H9 (cell line): Measurements from ENCODE around the gene PRPF40A. TPM values are rescaled to one million over a fixed set of nuclear protein-coding genes. Genes with fewer than 3 reads are reported as not detected.

ENCODE experiments used
- DNase-seq: peaks from one replicate; pipeline ENCODE4 v3.0.0-alpha.2; 2017
- H2AFZ ChIP-seq: one replicate; pipeline ENCODE4 v1.6.1; 2013; ENCODE audit warnings: mild to moderate bottlenecking, low read length, control low read depth, moderate library complexity
- H2AK5ac ChIP-seq: 2 replicates; pipeline ENCODE4 v1.6.1; 2013; ENCODE audit warnings: low read length, control low read depth, mixed read lengths; ENCODE audit not compliant: insufficient read length
- H2BK120ac ChIP-seq: one replicate; pipeline ENCODE4 v1.6.1; 2013; ENCODE audit warnings: low read depth, mild to moderate bottlenecking, low read length, control low read depth, inconsistent platforms; ENCODE audit not compliant: poor library complexity, severe bottlenecking
- H2BK12ac ChIP-seq: 2 replicates; pipeline ENCODE4 v1.6.1; 2013; ENCODE audit warnings: low read length, control low read depth, mixed read lengths, low read depth; ENCODE audit not compliant: insufficient read length
- H2BK15ac ChIP-seq: 2 replicates; pipeline ENCODE4 v1.6.1; 2013; ENCODE audit warnings: low read depth, low read length, control low read depth
- H2BK20ac ChIP-seq: one replicate; pipeline ENCODE4 v1.6.1; 2013; ENCODE audit warnings: low read depth, mild to moderate bottlenecking, low read length, control low read depth, inconsistent platforms; ENCODE audit not compliant: poor library complexity, severe bottlenecking
- H2BK5ac ChIP-seq: 2 replicates; pipeline ENCODE4 v1.6.1; 2013; ENCODE audit warnings: low read length, control low read depth, mixed read lengths; ENCODE audit not compliant: insufficient read length
- H3K14ac ChIP-seq: 2 replicates; pipeline ENCODE4 v1.6.1; 2013; ENCODE audit warnings: low read length, control low read depth; ENCODE audit not compliant: insufficient read depth
- H3K18ac ChIP-seq: 2 replicates; pipeline ENCODE4 v1.6.1; 2013; ENCODE audit warnings: low read depth, mild to moderate bottlenecking, mixed read lengths, low read length, control low read depth; ENCODE audit not compliant: insufficient read length
- H3K23ac ChIP-seq: 2 replicates; pipeline ENCODE4 v1.6.1; 2013; ENCODE audit warnings: low read length, control low read depth, mixed read lengths, low read depth; ENCODE audit not compliant: insufficient read length
- H3K23me2 ChIP-seq: 2 replicates; pipeline ENCODE4 v1.6.1; 2013; ENCODE audit warnings: low read depth, mild to moderate bottlenecking, mixed read lengths, low read length, control low read depth; ENCODE audit not compliant: insufficient read length, poor library complexity, severe bottlenecking
- H3K27ac ChIP-seq: 2 replicates; pipeline ENCODE4 v1.5.1; 2013; ENCODE audit warnings: low read length, control low read depth, mixed read lengths, low read depth; ENCODE audit not compliant: insufficient read length
- H3K27me3 ChIP-seq: 2 replicates; pipeline ENCODE4 v1.6.1; 2013; ENCODE audit warnings: low read length, control low read depth, inconsistent platforms; ENCODE audit not compliant: insufficient read depth
- H3K4ac ChIP-seq: 2 replicates; pipeline ENCODE4 v1.6.1; 2013; ENCODE audit warnings: low read depth, mild to moderate bottlenecking, control low read depth, inconsistent platforms, low read length, moderate library complexity
- H3K4me1 ChIP-seq: 2 replicates; pipeline ENCODE4 v1.6.1; 2013; ENCODE audit warnings: low read length, control low read depth, inconsistent platforms; ENCODE audit not compliant: insufficient read depth
- H3K4me2 ChIP-seq: 2 replicates; pipeline ENCODE4 v1.6.1; 2013; ENCODE audit warnings: low read length, control low read depth, mixed read lengths; ENCODE audit not compliant: insufficient read length, insufficient read depth
- H3K56ac ChIP-seq: 2 replicates; pipeline ENCODE4 v1.6.1; 2013; ENCODE audit warnings: low read depth, mild to moderate bottlenecking, mixed read lengths, low read length, control low read depth; ENCODE audit not compliant: insufficient read length
- H3K79me1 ChIP-seq: 2 replicates; pipeline ENCODE4 v1.6.1; 2013; ENCODE audit warnings: low read depth, mild to moderate bottlenecking, moderate library complexity, low read length, control low read depth, inconsistent platforms; ENCODE audit not compliant: insufficient read depth, poor library complexity, severe bottlenecking
- H3K79me2 ChIP-seq: 2 replicates; pipeline ENCODE4 v1.6.1; 2013; ENCODE audit warnings: low read length, control low read depth, inconsistent platforms; ENCODE audit not compliant: insufficient read depth
- H3K9ac ChIP-seq: 2 replicates; pipeline ENCODE4 v1.6.1; 2013; ENCODE audit warnings: low read length, control low read depth, mixed read lengths; ENCODE audit not compliant: insufficient read length; ENCODE audit errors: extremely low read depth
- H3K9me3 ChIP-seq: one replicate; pipeline ENCODE4 v1.6.1; 2013; ENCODE audit warnings: low read depth, low read length, inconsistent platforms; ENCODE audit not compliant: control insufficient read depth
- H3T11ph ChIP-seq: one replicate; pipeline ENCODE4 v1.6.1; 2013; ENCODE audit warnings: mild to moderate bottlenecking, low read length, control low read depth, inconsistent platforms
- H4K20me1 ChIP-seq: one replicate; pipeline ENCODE4 v1.6.1; 2013; ENCODE audit not compliant: control insufficient read depth, insufficient read length, insufficient read depth
- H4K5ac ChIP-seq: 2 replicates; pipeline ENCODE4 v1.6.1; 2013; ENCODE audit warnings: low read depth, mild to moderate bottlenecking, mixed read lengths, low read length, control low read depth; ENCODE audit not compliant: insufficient read length
- H4K8ac ChIP-seq: replicated peaks from 2 replicates; pipeline ENCODE4 v1.6.1; 2013; ENCODE audit warnings: low read length, control low read depth, mixed read lengths, low read depth; ENCODE audit not compliant: insufficient read length
- H4K91ac ChIP-seq: 2 replicates; pipeline ENCODE4 v1.6.1; 2013; ENCODE audit warnings: low read depth, mild to moderate bottlenecking, moderate library complexity, mixed read lengths, low read length, control low read depth; ENCODE audit not compliant: insufficient read length
- H3K27ac Mint-ChIP-seq, 3 experiments: 2 replicates in 2 of 3; 3 replicates in 1 of 3; pipeline ENCODE4 v1.8.0; 2020 to 2021; ENCODE audit warnings: mixed read lengths in 3 of 3, mild to moderate bottlenecking in 1 of 3, moderate library complexity in 1 of 3
- H3K27me3 Mint-ChIP-seq: 2 replicates; pipeline ENCODE4 v1.8.0; 2021; ENCODE audit warnings: low read depth, mild to moderate bottlenecking, moderate library complexity, mixed read lengths
- H3K36me3 Mint-ChIP-seq, 3 experiments: 2 replicates in 2 of 3; 3 replicates in 1 of 3; pipeline ENCODE4 v1.8.0; 2020 to 2021; ENCODE audit warnings: low read depth in 3 of 3, mixed read lengths in 3 of 3; ENCODE audit not compliant: insufficient read depth in 1 of 3
- H3K4me1 Mint-ChIP-seq, 2 experiments: 2 replicates each; pipeline ENCODE4 v1.8.0; 2020; ENCODE audit warnings: mixed read lengths in 2 of 2
- H3K4me3 Mint-ChIP-seq, 2 experiments: 2 replicates in 1 of 2; 3 replicates in 1 of 2; pipeline ENCODE4 v1.8.0; 2020 to 2021; ENCODE audit warnings: mild to moderate bottlenecking in 2 of 2, mixed read lengths in 2 of 2, moderate library complexity in 1 of 2
- H3K9me3 Mint-ChIP-seq, 2 experiments: 2 replicates in 1 of 2; 3 replicates in 1 of 2; pipeline ENCODE4 v1.8.0; 2020; ENCODE audit warnings: mild to moderate bottlenecking in 2 of 2, mixed read lengths in 2 of 2, moderate library complexity in 1 of 2
- CTCF ChIP-seq: fragments of 200-600 bp; sonication (generic); conservative IDR thresholded peaks from 3 replicates; pipeline ENCODE4 v1.8.0; 2021; ENCODE audit warnings: antibody characterized with exemption, mild to moderate bottlenecking
- WGBS: extraction: QIAGEN DNeasy Blood & Tissue Kit; methylation state at CpG from one replicate; pipeline ENCODE4 v1.1.7; 2013; ENCODE audit warnings: missing lambda C conversion rate, low lambda C conversion rate, mixed read lengths; ENCODE audit not compliant: insufficient read length; ENCODE audit errors: extremely low coverage; 5-methylcytosine and 5-hydroxymethylcytosine counted together
- total RNA-seq: library from RNA; stranded (reverse); gene quantifications from 2 replicates; pipeline ENCODE4 v1.2.1, GENCODE V29; 2021

Gene PRPF40A
- total RNA-seq, 1 experiment from 2014 or later: 158 TPM

- H3K18ac ChIP-seq: no peak overlapping the region
- H3K27me3 Mint-ChIP-seq: no peaks in the 10 kb centered on the region
- H2AFZ ChIP-seq: no peak overlapping the region
- H3K4me2 ChIP-seq: no peak overlapping the region
- no peaks in the 10 kb centered on the region for H3K79me2 ChIP-seq
- H3K4me1 ChIP-seq: no peaks in the 10 kb centered on the region
- H2BK15ac ChIP-seq: no peak overlapping the region
- no peak overlapping the region for H3K4ac ChIP-seq
- no peak overlapping the region for H3K56ac ChIP-seq
- H3K23ac ChIP-seq: no peak overlapping the region
- TF ChIP-seq CTCF: peak; percentile 62
- no peaks in the 10 kb centered on the region for H3K4me1 Mint-ChIP-seq
- H2AK5ac ChIP-seq: no peak overlapping the region
- H3K14ac ChIP-seq: no peak overlapping the region
- no peak overlapping the region for H4K5ac ChIP-seq
- no peak overlapping the region for H3K9ac ChIP-seq
- DNase-seq: no peak
- H3K27ac Mint-ChIP-seq: no peak overlapping the region
- no CpG with 5 or more reads among the region's 3 CpGs for WGBS
- H3K27me3 ChIP-seq: no peaks in the 10 kb centered on the region
- no peak overlapping the region for H2BK5ac ChIP-seq
- H3T11ph ChIP-seq: no peak overlapping the region
- no peak overlapping the region for H2BK120ac ChIP-seq
- peaks cover 4% of the 10 kb centered on the region for H3K9me3 ChIP-seq
- H4K20me1 ChIP-seq: no peaks in the 10 kb centered on the region
- no peak overlapping the region for H3K4me3 Mint-ChIP-seq
- no peak overlapping the region for H4K8ac ChIP-seq
- no peak overlapping the region for H4K91ac ChIP-seq
- H2BK12ac ChIP-seq: no peak overlapping the region
- H2BK20ac ChIP-seq: no peak overlapping the region
- H3K9me3 Mint-ChIP-seq: peaks cover 13 to 17% of the 10 kb centered on the region in 2 experiments
- peaks cover 21 to 33% (median 30%) of the 10 kb centered on the region in 3 experiments for H3K36me3 Mint-ChIP-seq
- H3K79me1 ChIP-seq: no peaks in the 10 kb centered on the region
- no peaks in the 10 kb centered on the region for H3K23me2 ChIP-seq
- H3K27ac ChIP-seq: no peak overlapping the region
Observed at GRCh38 chr2:152743002-152743401, 25.7 kb upstream of the PRPF40A start.
